OCI-LY7 (cell line): ENCODE measurements around the gene PLXDC2. TPM values are rescaled to one million over a fixed set of nuclear protein-coding genes. Genes with fewer than 3 reads are reported as not detected.

Experiments used
- BruUV-seq: library from RNA; stranded (reverse); fragments of 400-500 nt; replicated peaks from 2 replicates; lab custom pipeline; 2021; lab: Mats Ljungman, UMichigan
- CTCF ChIA-PET: fragments of 300-600 bp; sonication (Branson Sonifier 250); formaldehyde crosslinking; loops from one replicate; lab custom pipeline; 2022; ENCODE audit warnings: antibody characterized with exemption; ENCODE audit not compliant: unreplicated experiment; lab: Charles Lee
- POLR2A ChIA-PET: fragments of 300-600 bp; sonication (Branson Sonifier 250); formaldehyde crosslinking; loops from one replicate; lab custom pipeline; 2022; ENCODE audit warnings: antibody characterized with exemption; lab: Charles Lee
- DNase-seq: peaks from one replicate; pipeline ENCODE4 v3.0.0-alpha.2; 2015; ENCODE audit warnings: low spot score
- H2AFZ ChIP-seq: fragments of 200-600 bp; sonication (generic), shearing (Covaris generic); 2 replicates; pipeline ENCODE4 v1.6.1; 2014; ENCODE audit warnings: mild to moderate bottlenecking, antibody characterized with exemption, low read length, moderate library complexity
- H3K27ac ChIP-seq: fragments of 200-600 bp; sonication (generic); 2 replicates; pipeline ENCODE4 v1.5.1; 2014; ENCODE audit warnings: mixed run types, low read depth, mild to moderate bottlenecking, moderate library complexity, low read length, inconsistent platforms; ENCODE audit not compliant: poor library complexity, severe bottlenecking
- H3K36me3 ChIP-seq: fragments of 200-600 bp; sonication (generic); 2 replicates; pipeline ENCODE4 v1.6.1; 2014; ENCODE audit warnings: mild to moderate bottlenecking, antibody characterized with exemption, low read length, moderate library complexity, mixed read lengths; ENCODE audit not compliant: insufficient read depth
- H3K4me1 ChIP-seq: fragments of 200-600 bp; sonication (generic); 2 replicates; pipeline ENCODE4 v1.5.1; 2014; ENCODE audit warnings: mild to moderate bottlenecking, low read length; ENCODE audit not compliant: insufficient read depth, poor library complexity, severe bottlenecking
- H3K4me2 ChIP-seq: fragments of 200-600 bp; sonication (generic); 2 replicates; pipeline ENCODE4 v1.6.1; 2014; ENCODE audit warnings: mild to moderate bottlenecking, low read length
- H3K4me3 ChIP-seq: fragments of 200-600 bp; sonication (generic); 2 replicates; pipeline ENCODE4 v1.5.1; 2014; ENCODE audit warnings: mild to moderate bottlenecking, low read depth, low read length; ENCODE audit not compliant: poor library complexity, severe bottlenecking
- H3K79me2 ChIP-seq: fragments of 200-600 bp; sonication (generic); 2 replicates; pipeline ENCODE4 v1.6.1; 2016; ENCODE audit warnings: low read depth, mild to moderate bottlenecking, low read length, moderate library complexity, mixed read lengths; ENCODE audit not compliant: insufficient read depth
- H3K9me2 ChIP-seq: fragments of 200-600 bp; sonication (generic); 2 replicates; pipeline ENCODE4 v1.6.1; 2016; ENCODE audit warnings: mild to moderate bottlenecking, low read length, mixed read lengths; ENCODE audit not compliant: insufficient read depth
- H3K9me3 ChIP-seq: fragments of 200-600 bp; sonication (generic); 2 replicates; pipeline ENCODE4 v1.6.1; 2014; ENCODE audit warnings: mild to moderate bottlenecking, mixed run types, low read length, mixed read lengths
- H4K20me1 ChIP-seq: fragments of 200-600 bp; sonication (generic); 2 replicates; pipeline ENCODE4 v1.6.1; 2014; ENCODE audit warnings: mild to moderate bottlenecking, antibody characterized with exemption, low read length, moderate library complexity, mixed read lengths; ENCODE audit not compliant: insufficient read depth
- EZH2phosphoT487 ChIP-seq: fragments of 200-600 bp; sonication (generic); IDR thresholded peaks from 2 replicates; pipeline ENCODE4 v1.6.1; 2018; ENCODE audit warnings: low read depth, borderline replicate concordance, mild to moderate bottlenecking, mixed run types, antibody characterized with exemption, low read length, moderate library complexity, mixed read lengths
- intact Hi-C: fragments of 100-400 bp; cut with micrococcal nuclease; formaldehyde crosslinking; loops from one replicate; pipeline ENCODE4 v1.10.0; 2022; ENCODE audit not compliant: unreplicated experiment
- total RNA-seq, 2 experiments: library from RNA; depleted of rRNA in 1 of 2; stranded (reverse); fragments of >200 nt in 1 of 2; shearing (Covaris generic) in 1 of 2; gene quantifications; 2 replicates each; pipeline ENCODE4 v1.2.3, GENCODE V29; 2014 to 2022
- TF ChIP-seq, protein P1 (sequence below): fragments of 200-600 bp; sonication (generic); conservative IDR thresholded peaks from 2 replicates; pipeline ENCODE4 v1.5.1; 2014; ENCODE audit warnings: mild to moderate bottlenecking, antibody characterized with exemption, low read length, moderate library complexity, mixed read lengths

Gene PLXDC2
- total RNA-seq, 2 experiments from 2014 or later = not detected

DNA sequence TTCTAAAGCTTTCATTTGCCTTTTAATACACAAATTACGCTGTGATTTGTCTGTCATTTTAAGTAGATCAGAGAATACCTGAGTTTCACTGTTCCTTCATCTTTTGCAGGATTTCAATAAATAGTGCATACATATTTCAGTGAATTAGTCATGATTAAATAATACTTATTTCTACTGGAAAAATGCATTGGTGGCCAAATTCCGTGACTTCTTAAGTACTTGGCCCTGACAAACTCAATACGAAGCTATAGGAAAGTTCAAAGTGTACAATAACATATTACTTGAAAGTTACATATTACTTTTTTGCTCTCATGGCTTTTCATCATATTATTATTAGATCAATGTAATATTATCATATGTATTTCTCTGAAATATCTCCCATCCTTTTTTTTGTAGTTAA lies 16.1 kb upstream of the PLXDC2 start:
- H4K20me1 ChIP-seq = no peaks in the 10 kb centered on the region
- no peak overlapping the region for H3K4me3 ChIP-seq
- CTCF ChIA-PET = no interaction called here
- no peaks in the 10 kb centered on the region for H3K4me1 ChIP-seq
- no peaks in the 10 kb centered on the region for H3K9me2 ChIP-seq
- DNase-seq = no peak
- no peak overlapping the region for H3K4me2 ChIP-seq
- POLR2A ChIA-PET = no interaction called here
- no peak overlapping the region for H3K27ac ChIP-seq
- H3K9me3 ChIP-seq = no peaks in the 10 kb centered on the region
- H3K79me2 ChIP-seq = no peaks in the 10 kb centered on the region
- no TSS peak for BruUV-seq
- intact Hi-C loops = no loop called here
- no peaks in the 10 kb centered on the region for H3K36me3 ChIP-seq
- H2AFZ ChIP-seq = no peak overlapping the region
- no peak for TF ChIP-seq EZH2phosphoT487
- TF ChIP-seq, protein P1, sequence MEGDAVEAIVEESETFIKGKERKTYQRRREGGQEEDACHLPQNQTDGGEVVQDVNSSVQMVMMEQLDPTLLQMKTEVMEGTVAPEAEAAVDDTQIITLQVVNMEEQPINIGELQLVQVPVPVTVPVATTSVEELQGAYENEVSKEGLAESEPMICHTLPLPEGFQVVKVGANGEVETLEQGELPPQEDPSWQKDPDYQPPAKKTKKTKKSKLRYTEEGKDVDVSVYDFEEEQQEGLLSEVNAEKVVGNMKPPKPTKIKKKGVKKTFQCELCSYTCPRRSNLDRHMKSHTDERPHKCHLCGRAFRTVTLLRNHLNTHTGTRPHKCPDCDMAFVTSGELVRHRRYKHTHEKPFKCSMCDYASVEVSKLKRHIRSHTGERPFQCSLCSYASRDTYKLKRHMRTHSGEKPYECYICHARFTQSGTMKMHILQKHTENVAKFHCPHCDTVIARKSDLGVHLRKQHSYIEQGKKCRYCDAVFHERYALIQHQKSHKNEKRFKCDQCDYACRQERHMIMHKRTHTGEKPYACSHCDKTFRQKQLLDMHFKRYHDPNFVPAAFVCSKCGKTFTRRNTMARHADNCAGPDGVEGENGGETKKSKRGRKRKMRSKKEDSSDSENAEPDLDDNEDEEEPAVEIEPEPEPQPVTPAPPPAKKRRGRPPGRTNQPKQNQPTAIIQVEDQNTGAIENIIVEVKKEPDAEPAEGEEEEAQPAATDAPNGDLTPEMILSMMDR = no peak

DNA sequence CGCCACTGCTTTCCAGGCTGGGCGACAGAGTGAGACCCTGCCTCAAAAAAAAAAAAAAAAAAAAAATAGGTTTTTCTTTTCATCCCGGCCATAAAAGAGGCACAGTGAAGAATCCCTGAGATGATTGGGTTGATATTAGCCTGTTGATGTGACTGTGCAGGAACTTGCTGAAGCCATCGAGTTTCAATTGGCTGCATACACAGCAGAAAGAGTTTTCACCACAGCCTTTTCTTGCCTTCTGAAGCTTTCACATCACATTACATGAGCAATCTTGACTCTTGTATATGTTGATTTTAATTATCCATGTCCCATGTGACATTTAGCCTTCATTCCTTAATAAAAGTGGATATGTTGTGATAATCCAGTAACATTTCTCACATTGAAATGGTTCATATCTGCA lies 14.9 kb upstream of the PLXDC2 start:
- BruUV-seq = no TSS peak
- TF ChIP-seq EZH2phosphoT487 = no peak
- TF ChIP-seq, protein P1 = no peak
- ChIA-PET CTCF (no interaction called here), POLR2A (no interaction called here)
- H3K4me3 ChIP-seq = no peak overlapping the region
- H2AFZ ChIP-seq = no peak overlapping the region
- H3K27ac ChIP-seq = no peak overlapping the region
- no peaks in the 10 kb centered on the region for H3K4me1 ChIP-seq
- H3K9me3 ChIP-seq = no peaks in the 10 kb centered on the region
- no peaks in the 10 kb centered on the region for H4K20me1 ChIP-seq
- H3K36me3 ChIP-seq = no peaks in the 10 kb centered on the region
- no peaks in the 10 kb centered on the region for H3K79me2 ChIP-seq
- no peaks in the 10 kb centered on the region for H3K9me2 ChIP-seq
- no peak for DNase-seq
- no peak overlapping the region for H3K4me2 ChIP-seq
- intact Hi-C loops = no loop called here

DNA sequence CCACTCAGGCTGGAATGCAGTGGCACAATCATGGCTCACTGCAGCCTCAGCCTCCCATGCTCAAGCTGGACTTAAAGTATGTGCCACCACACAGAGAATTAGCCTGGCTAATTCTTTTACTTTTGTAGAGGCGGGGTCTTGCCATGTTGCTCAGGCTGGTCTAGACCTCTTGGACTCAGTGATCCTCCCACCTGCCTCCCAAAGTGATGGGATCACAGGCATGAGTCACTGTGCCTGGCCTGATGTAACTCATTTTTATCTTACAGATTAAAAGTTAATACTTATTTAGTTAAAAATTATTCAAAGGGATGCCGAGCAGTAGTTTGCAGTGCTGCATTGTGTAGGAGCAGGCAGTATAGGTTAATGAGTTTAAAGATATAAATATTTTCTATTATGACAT lies 12.6 kb upstream of the PLXDC2 start:
- H3K9me2 ChIP-seq = no peaks in the 10 kb centered on the region
- H3K36me3 ChIP-seq = no peaks in the 10 kb centered on the region
- TF ChIP-seq EZH2phosphoT487 = no peak
- TF ChIP-seq, protein P1 = no peak
- intact Hi-C loops = no loop called here
- no peaks in the 10 kb centered on the region for H3K79me2 ChIP-seq
- H3K4me3 ChIP-seq = no peak overlapping the region
- ChIA-PET POLR2A (interaction anchor here (0.7 kb wide), 1 partner anchor 791 kb away, joined by 3 read pairs; no protein-coding TSS in a partner anchor), CTCF (no interaction called here)
- no peaks in the 10 kb centered on the region for H3K9me3 ChIP-seq
- no peak overlapping the region for H2AFZ ChIP-seq
- DNase-seq = no peak
- no peaks in the 10 kb centered on the region for H4K20me1 ChIP-seq
- BruUV-seq = no TSS peak
- H3K27ac ChIP-seq = no peak overlapping the region
- no peaks in the 10 kb centered on the region for H3K4me1 ChIP-seq
- no peak overlapping the region for H3K4me2 ChIP-seq
